Endothelial cell of umbilical vein (primary cell): ENCODE data around the gene HDAC4. TPM values are rescaled to one million over a fixed set of nuclear protein-coding genes. Genes with fewer than 3 reads are reported as not detected.

Source experiments
- BruUV-seq: library from RNA; stranded (reverse); fragments of 400-500 nt; replicated peaks from 2 replicates; lab custom pipeline; 2021; lab: Mats Ljungman, UMichigan
- CTCF ChIA-PET: fragments of 300-600, 350-600 bp; sonication (Branson Sonifier 250); formaldehyde crosslinking; loops from one replicate; lab custom pipeline; 2021; ENCODE audit warnings: antibody characterized with exemption, inconsistent platforms; lab: Charles Lee
- POLR2A ChIA-PET: fragments of 300-600, 350-600 bp; sonication (Branson Sonifier 250); formaldehyde crosslinking; loops from one replicate; lab custom pipeline; 2021; ENCODE audit warnings: antibody characterized with exemption, inconsistent platforms; lab: Charles Lee
- DNase-seq: peaks from one replicate; pipeline ENCODE4 v3.0.0-alpha.2; 2011; ENCODE audit warnings: low read depth, low spot score
- FAIRE-seq: peaks from 2 replicates; lab custom pipeline; 2011; peaks lifted over from hg19 to GRCh38; lab: Jason Lieb, UNC
- H2AFZ ChIP-seq: 2 replicates; pipeline ENCODE4 v1.6.0; 2012; ENCODE audit warnings: low read depth, low read length, control low read depth, inconsistent platforms
- H3K27ac ChIP-seq: 2 replicates; pipeline ENCODE4 v1.5.1; 2011; ENCODE audit warnings: low read depth, mild to moderate bottlenecking, control low read depth, low read length, moderate library complexity; ENCODE audit not compliant: insufficient read depth
- H3K27me3 ChIP-seq, 2 experiments: 2 replicates each; pipeline versions ENCODE4 v1.6.0 to v1.6.1; 2011; ENCODE audit warnings: low read length in 2 of 2, mixed read lengths in 1 of 2; ENCODE audit not compliant: control insufficient read depth in 2 of 2, insufficient read depth in 2 of 2
- H3K36me3 ChIP-seq, 2 experiments: 2 replicates in 1 of 2; 3 replicates in 1 of 2; pipeline ENCODE4 v1.5.1; 2011; ENCODE audit warnings: low read length in 2 of 2, mild to moderate bottlenecking in 1 of 2, moderate library complexity in 1 of 2; ENCODE audit not compliant: control insufficient read depth in 2 of 2, insufficient read depth in 2 of 2; ENCODE audit errors: extremely low read depth in 1 of 2
- H3K4me1 ChIP-seq: 3 replicates; pipeline ENCODE4 v1.5.1; 2011; ENCODE audit warnings: mild to moderate bottlenecking, low read length; ENCODE audit not compliant: control insufficient read depth, insufficient read depth; ENCODE audit errors: extremely low read depth
- H3K4me2 ChIP-seq: 2 replicates; pipeline ENCODE4 v1.6.1; 2011; ENCODE audit warnings: low read length, control low read depth, mixed read lengths; ENCODE audit not compliant: insufficient read depth
- H3K4me3 ChIP-seq, 3 experiments: fragments of 200-600 bp in 1 of 3; sonication (generic), shearing (Covaris generic) in 1 of 3; replicated peaks in 1 of 3; 2 replicates each; pipeline ENCODE4 v1.5.1; 2011 to 2016; ENCODE audit warnings: control low read depth in 3 of 3, low read length in 3 of 3, mild to moderate bottlenecking in 2 of 3, inconsistent platforms in 1 of 3, low read depth in 1 of 3, moderate library complexity in 1 of 3; ENCODE audit not compliant: insufficient read depth in 1 of 3
- H3K79me2 ChIP-seq: 2 replicates; pipeline ENCODE4 v1.6.0; 2012; ENCODE audit warnings: low read length, inconsistent platforms; ENCODE audit not compliant: control insufficient read depth, insufficient read depth
- H3K9ac ChIP-seq: replicated peaks from 2 replicates; pipeline ENCODE3; 2011; ENCODE audit warnings: low read length, control low read depth; ENCODE audit not compliant: insufficient read depth; ENCODE audit errors: extremely low read depth
- H3K9me1 ChIP-seq: replicated peaks from 3 replicates; pipeline ENCODE4 v1.6.0; 2011; ENCODE audit warnings: mild to moderate bottlenecking, low read length; ENCODE audit not compliant: control insufficient read depth, insufficient read depth; ENCODE audit errors: extremely low read depth
- H3K9me3 ChIP-seq: replicated peaks from 2 replicates; pipeline ENCODE4 v1.5.1; 2012; ENCODE audit warnings: low read length, inconsistent platforms; ENCODE audit not compliant: control insufficient read depth, insufficient read depth
- H4K20me1 ChIP-seq: replicated peaks from 2 replicates; pipeline ENCODE3; 2011; ENCODE audit warnings: mild to moderate bottlenecking, low read length; ENCODE audit not compliant: control insufficient read depth, insufficient read depth; ENCODE audit errors: extremely low read depth
- EZH2 ChIP-seq: IDR thresholded peaks from 2 replicates; pipeline ENCODE4 v1.6.1; 2012; ENCODE audit warnings: borderline replicate concordance, low read depth, mild to moderate bottlenecking, moderate library complexity, low read length, inconsistent platforms; ENCODE audit not compliant: severe bottlenecking
- FOS ChIP-seq: IDR thresholded peaks from 2 replicates; pipeline ENCODE4 v1.6.1; 2011; ENCODE audit warnings: mild to moderate bottlenecking, low read length, moderate library complexity, borderline replicate concordance; ENCODE audit not compliant: insufficient read depth
- GATA2 ChIP-seq: IDR thresholded peaks from 2 replicates; pipeline ENCODE4 v1.7.0; 2011; ENCODE audit warnings: low read depth, mild to moderate bottlenecking, moderate library complexity, mixed read lengths, low read length; ENCODE audit not compliant: insufficient read length, insufficient read depth
- JUN ChIP-seq: IDR thresholded peaks from 2 replicates; pipeline ENCODE4 v1.6.1; 2011; ENCODE audit warnings: borderline replicate concordance, low read depth; ENCODE audit not compliant: insufficient read length, insufficient read depth
- MYC ChIP-seq: IDR thresholded peaks from one replicate; pipeline ENCODE4 v1.6.1; 2011; ENCODE audit warnings: mild to moderate bottlenecking, low read depth, low read length
- POLR2A ChIP-seq: IDR thresholded peaks from 2 replicates; pipeline ENCODE4 v1.6.1; 2012; ENCODE audit warnings: low read depth, mild to moderate bottlenecking, control low read depth, low read length
- POLR2AphosphoS5 ChIP-seq: IDR thresholded peaks from 2 replicates; pipeline ENCODE4 v1.6.1; 2012; ENCODE audit warnings: low read depth, mild to moderate bottlenecking, control low read depth, low read length, moderate library complexity; ENCODE audit not compliant: insufficient read depth
- dilution Hi-C: fragments of 300-500 bp; cut with MboI; formaldehyde crosslinking; loops from one replicate; pipeline ENCODE4 v1.15.0; 2019; ENCODE audit warnings: low sequenced_read_pairs; ENCODE audit not compliant: extremely low pct_ligation_motif_present
- intact Hi-C: fragments of 100-400 bp; cut with micrococcal nuclease; formaldehyde crosslinking; loops from one replicate; pipeline ENCODE4 v1.10.0; 2022
- polyA plus RNA-seq, 4 experiments: library from polyadenylated mRNA; depleted of rRNA in 3 of 4; stranded (reverse) in 3 of 4; unstranded in 1 of 4; fragments of >200 nt; gene quantifications; 2 replicates each; pipeline versions ENCODE4 v1.2.1 to v1.2.3, GENCODE V29; 2011 to 2012; ENCODE audit warnings: missing spikeins in 1 of 4
- total RNA-seq: library from RNA; stranded (reverse); gene quantifications from 2 replicates; pipeline ENCODE4 v1.2.3, GENCODE V29; 2021
- TF ChIP-seq, protein P1 (sequence below), 2 donors: IDR thresholded peaks; 1 replicate in 1 of 2; 2 replicates in 1 of 2; pipeline ENCODE4 v1.5.1; 2011; ENCODE audit warnings: low read length in 2 of 2, mild to moderate bottlenecking in 2 of 2, moderate library complexity in 2 of 2, control low read depth in 1 of 2, inconsistent platforms in 1 of 2, low read depth in 1 of 2; ENCODE audit not compliant: insufficient read depth in 1 of 2; ENCODE audit errors: extremely low read depth in 1 of 2
- TF ChIP-seq, protein P2 (sequence below): IDR thresholded peaks from 2 replicates; pipeline ENCODE4 v1.6.1; 2011; ENCODE audit not compliant: insufficient read depth, insufficient read length

The HDAC4 gene
- total and polyA plus RNA-seq, 2 donors (not counting 3 experiments of a cell fraction or from before 2014, with no cell fraction given): 13.4 to 33.0 TPM

DNA sequence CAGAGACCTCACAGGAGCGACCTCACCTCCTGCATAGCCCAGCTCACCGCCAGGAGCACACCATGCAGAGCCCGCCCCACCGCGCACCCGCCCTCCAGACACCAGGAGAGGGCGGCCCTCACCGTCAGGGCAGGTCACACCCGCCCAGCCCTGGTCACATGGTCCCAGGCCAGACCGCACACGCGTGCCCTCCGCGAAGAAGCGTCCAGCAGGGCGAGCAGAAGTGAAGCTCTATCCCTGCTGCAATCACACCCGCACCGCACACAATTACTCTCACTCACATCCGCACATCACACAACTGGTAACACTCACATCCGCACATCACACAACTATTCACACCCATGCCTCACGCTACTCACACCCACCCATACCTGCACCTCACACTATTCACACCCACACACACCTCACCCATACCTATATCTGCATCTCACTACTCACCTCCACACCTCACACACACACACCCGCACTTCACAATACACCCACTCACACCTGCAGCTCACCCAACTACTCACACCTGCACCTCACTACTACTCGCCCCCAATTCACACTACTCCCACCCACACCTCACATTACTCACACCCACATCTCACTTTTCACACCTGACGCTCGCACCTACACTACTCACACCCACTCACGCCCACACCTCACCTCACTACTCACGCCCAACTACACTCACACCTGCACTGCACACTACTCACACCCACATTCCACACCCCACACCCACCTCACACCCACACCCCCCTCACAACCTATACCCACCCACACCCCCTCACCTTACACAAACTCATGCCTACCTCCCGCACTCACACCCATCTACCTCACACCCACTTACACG lies 242.0 kb downstream of the HDAC4 start:
- no peak overlapping the region for H3K27ac ChIP-seq
- no peaks in the 10 kb centered on the region for H3K9me3 ChIP-seq
- ChIA-PET CTCF (no interaction called here), POLR2A (no interaction called here)
- H3K4me1 ChIP-seq: no peaks in the 10 kb centered on the region
- FAIRE-seq (no peak), DNase-seq (no peak)
- H3K9me1 ChIP-seq: no peaks in the 10 kb centered on the region
- no peaks in the 10 kb centered on the region for H3K79me2 ChIP-seq
- no peak overlapping the region for H3K4me3 ChIP-seq
- TF ChIP-seq GATA2 (no peak), MYC (no peak), POLR2AphosphoS5 (no peak), FOS (no peak), EZH2 (no peak), POLR2A (no peak), JUN (no peak)
- TF ChIP-seq, protein P1, sequence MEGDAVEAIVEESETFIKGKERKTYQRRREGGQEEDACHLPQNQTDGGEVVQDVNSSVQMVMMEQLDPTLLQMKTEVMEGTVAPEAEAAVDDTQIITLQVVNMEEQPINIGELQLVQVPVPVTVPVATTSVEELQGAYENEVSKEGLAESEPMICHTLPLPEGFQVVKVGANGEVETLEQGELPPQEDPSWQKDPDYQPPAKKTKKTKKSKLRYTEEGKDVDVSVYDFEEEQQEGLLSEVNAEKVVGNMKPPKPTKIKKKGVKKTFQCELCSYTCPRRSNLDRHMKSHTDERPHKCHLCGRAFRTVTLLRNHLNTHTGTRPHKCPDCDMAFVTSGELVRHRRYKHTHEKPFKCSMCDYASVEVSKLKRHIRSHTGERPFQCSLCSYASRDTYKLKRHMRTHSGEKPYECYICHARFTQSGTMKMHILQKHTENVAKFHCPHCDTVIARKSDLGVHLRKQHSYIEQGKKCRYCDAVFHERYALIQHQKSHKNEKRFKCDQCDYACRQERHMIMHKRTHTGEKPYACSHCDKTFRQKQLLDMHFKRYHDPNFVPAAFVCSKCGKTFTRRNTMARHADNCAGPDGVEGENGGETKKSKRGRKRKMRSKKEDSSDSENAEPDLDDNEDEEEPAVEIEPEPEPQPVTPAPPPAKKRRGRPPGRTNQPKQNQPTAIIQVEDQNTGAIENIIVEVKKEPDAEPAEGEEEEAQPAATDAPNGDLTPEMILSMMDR (IDR thresholded peaks at IDR 0.05; ENCODE audit: extremely low read depth in 1 of 2, insufficient read depth in 1 of 2, low read depth in 1 of 2, low read length in 2 of 2): no peak
- TF ChIP-seq, protein P2, sequence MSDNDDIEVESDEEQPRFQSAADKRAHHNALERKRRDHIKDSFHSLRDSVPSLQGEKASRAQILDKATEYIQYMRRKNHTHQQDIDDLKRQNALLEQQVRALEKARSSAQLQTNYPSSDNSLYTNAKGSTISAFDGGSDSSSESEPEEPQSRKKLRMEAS: no peak
- no peak overlapping the region for H3K4me2 ChIP-seq
- BruUV-seq: no TSS peak
- H3K36me3 ChIP-seq: peaks cover 0 to 12% of the 10 kb centered on the region in 2 experiments
- H3K9ac ChIP-seq: no peak overlapping the region
- dilution Hi-C loops: no loop called here
- no peaks in the 10 kb centered on the region for H3K27me3 ChIP-seq
- no peak overlapping the region for H2AFZ ChIP-seq
- intact Hi-C loops: no loop called here
- no peaks in the 10 kb centered on the region for H4K20me1 ChIP-seq
